ENCODE measurements around the gene PLEKHF1.
"Not testable (repeated sequence)": the region's sequence is repeated elsewhere in the genome, so short reads cannot be mapped to it uniquely, and the experiment has no call there.

Gene PLEKHF1

GRCh38 chr19:29664753-29665214, 477 bp upstream of the PLEKHF1 start:
- DNase-seq (ENCODE audit: low read depth in 2 of 2), result no peak

GRCh38 chr19:29665826-29666577, 741 bp downstream of the PLEKHF1 start:
- DNase-seq (ENCODE audit: low read depth in 2 of 2), result no peak

- DNase-seq (ENCODE audit: low read depth in 2 of 2), result no peak
Observed at GRCh38 chr19:29666578-29667386, 1.5 kb downstream of the PLEKHF1 start.

GRCh38 chr19:29667387-29667783, 2.1 kb downstream of the PLEKHF1 start:
- no peak for DNase-seq (ENCODE audit: low read depth in 2 of 2)

GRCh38 chr19:29667901-29668341, 2.7 kb downstream of the PLEKHF1 start:
- no peak for DNase-seq (ENCODE audit: low read depth in 2 of 2)

- DNase-seq (ENCODE audit: low read depth in 2 of 2), result no peak
Observed at GRCh38 chr19:29668746-29669609, 3.7 kb downstream of the PLEKHF1 start.

GRCh38 chr19:29670255-29670654, 5.0 kb downstream of the PLEKHF1 start:
- no peak for DNase-seq (ENCODE audit: low read depth in 2 of 2)

- not testable (repeated sequence) for DNase-seq (ENCODE audit: low read depth in 2 of 2)
Observed at GRCh38 chr19:29671026-29671392, 5.7 kb downstream of the PLEKHF1 start.

- peak; percentile 69 to 70 for DNase-seq (ENCODE audit: low read depth in 2 of 2)
Observed at GRCh38 chr19:29671393-29672160, 6.3 kb downstream of the PLEKHF1 start.

- no peak for DNase-seq (ENCODE audit: low read depth in 2 of 2)
Observed at GRCh38 chr19:29672319-29672932, 7.2 kb downstream of the PLEKHF1 start.

GRCh38 chr19:29672933-29673336, 7.7 kb downstream of the PLEKHF1 start:
- peak; percentile 66 to 69 for DNase-seq (ENCODE audit: low read depth in 2 of 2)

- no peak for DNase-seq (ENCODE audit: low read depth in 2 of 2)
Observed at GRCh38 chr19:29673451-29674371, 8.4 kb downstream of the PLEKHF1 start.

GRCh38 chr19:29674374-29675119, 9.3 kb downstream of the PLEKHF1 start:
- no peak for DNase-seq (ENCODE audit: low read depth in 2 of 2)

GRCh38 chr19:29675120-29675649, 9.9 kb downstream of the PLEKHF1 start:
- DNase-seq (ENCODE audit: low read depth in 2 of 2), result no peak

- DNase-seq (ENCODE audit: low read depth in 2 of 2), result no peak
Observed at GRCh38 chr19:29675650-29676186, 10.5 kb downstream of the PLEKHF1 start.

GRCh38 chr19:29676586-29676985, 11.3 kb downstream of the PLEKHF1 start:
- DNase-seq (ENCODE audit: low read depth in 2 of 2), result no peak

- no peak for DNase-seq (ENCODE audit: low read depth in 2 of 2)
Observed at GRCh38 chr19:29677001-29677817, 11.9 kb downstream of the PLEKHF1 start.

Measured in stimulated activated CD8-positive, alpha-beta memory T cell treated with anti-CD3 and anti-CD28 coated beads, Interleukin-2, amount 100 ng/mL, for 1 hour (primary cell).